22Rv1 (cell line): Measurements from ENCODE around the gene UNC5B.

Experiments
- H3K27ac ChIP-seq: fragments of 450-650 bp; 2 replicates; pipeline ENCODE4 v1.5.1; 2017
- ZFX ChIP-seq: fragments of 450-650 bp; IDR thresholded peaks from 2 replicates; pipeline ENCODE4 v1.6.1; 2017; ENCODE audit warnings: antibody characterized with exemption, borderline replicate concordance
- TF ChIP-seq, protein P1 (sequence below): fragments of 450-650 bp; IDR thresholded peaks from 2 replicates; pipeline ENCODE4 v1.5.1; 2017; ENCODE audit warnings: mild to moderate bottlenecking

The UNC5B gene

DNA sequence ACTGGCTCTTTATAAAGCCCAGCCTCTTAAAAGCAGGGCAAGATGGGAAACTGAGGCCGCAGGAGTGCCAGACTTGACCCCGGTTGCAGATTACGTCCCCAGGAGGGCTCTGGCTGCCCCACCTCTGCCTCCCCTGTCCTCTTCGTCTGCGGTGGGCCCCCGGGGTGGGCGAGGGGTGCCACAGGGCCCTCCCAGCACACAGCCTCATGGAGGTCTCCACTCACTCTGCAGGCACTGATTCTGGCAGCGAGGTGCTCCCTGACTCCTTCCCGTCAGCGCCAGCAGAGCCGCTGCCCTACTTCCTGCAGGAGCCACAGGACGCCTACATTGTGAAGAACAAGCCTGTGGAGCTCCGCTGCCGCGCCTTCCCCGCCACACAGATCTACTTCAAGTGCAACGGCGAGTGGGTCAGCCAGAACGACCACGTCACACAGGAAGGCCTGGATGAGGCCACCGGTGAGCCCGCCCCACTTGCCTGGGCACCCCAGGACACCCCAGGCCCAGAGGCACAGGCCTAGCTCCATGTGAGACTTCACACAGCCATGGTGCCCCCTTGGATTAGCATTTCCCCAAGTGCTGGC lies 67.3 kb downstream of the UNC5B start:
- H3K27ac ChIP-seq = no peak overlapping the region

DNA sequence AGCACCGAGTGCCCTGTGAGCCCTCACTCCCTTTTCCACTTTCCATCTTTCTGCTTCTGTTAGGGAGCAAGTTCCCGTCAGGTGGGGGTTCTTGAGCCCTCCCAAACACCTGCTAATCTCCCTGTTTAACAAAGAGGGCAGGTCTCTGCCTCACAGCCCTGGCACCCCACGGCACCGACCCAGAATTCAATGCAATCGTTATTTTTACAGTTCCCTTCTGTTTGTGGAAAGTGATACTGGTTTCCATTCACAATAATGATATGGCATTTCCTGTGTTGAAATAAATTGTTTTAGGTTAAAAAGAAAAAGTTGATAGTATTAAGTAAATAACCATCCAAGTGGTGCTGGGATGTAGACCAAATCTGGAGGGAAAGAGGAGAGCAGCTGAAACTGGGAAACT lies 67.8 kb downstream of the UNC5B start:
- H3K27ac ChIP-seq = no peak overlapping the region
- TF ChIP-seq ZFX = no peak
- TF ChIP-seq, protein P1, sequence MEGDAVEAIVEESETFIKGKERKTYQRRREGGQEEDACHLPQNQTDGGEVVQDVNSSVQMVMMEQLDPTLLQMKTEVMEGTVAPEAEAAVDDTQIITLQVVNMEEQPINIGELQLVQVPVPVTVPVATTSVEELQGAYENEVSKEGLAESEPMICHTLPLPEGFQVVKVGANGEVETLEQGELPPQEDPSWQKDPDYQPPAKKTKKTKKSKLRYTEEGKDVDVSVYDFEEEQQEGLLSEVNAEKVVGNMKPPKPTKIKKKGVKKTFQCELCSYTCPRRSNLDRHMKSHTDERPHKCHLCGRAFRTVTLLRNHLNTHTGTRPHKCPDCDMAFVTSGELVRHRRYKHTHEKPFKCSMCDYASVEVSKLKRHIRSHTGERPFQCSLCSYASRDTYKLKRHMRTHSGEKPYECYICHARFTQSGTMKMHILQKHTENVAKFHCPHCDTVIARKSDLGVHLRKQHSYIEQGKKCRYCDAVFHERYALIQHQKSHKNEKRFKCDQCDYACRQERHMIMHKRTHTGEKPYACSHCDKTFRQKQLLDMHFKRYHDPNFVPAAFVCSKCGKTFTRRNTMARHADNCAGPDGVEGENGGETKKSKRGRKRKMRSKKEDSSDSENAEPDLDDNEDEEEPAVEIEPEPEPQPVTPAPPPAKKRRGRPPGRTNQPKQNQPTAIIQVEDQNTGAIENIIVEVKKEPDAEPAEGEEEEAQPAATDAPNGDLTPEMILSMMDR = no peak

More for the DNA sequence above, 67.3 kb downstream of the UNC5B start:
- no peak for TF ChIP-seq ZFX
- TF ChIP-seq, protein P1 = no peak

DNA sequence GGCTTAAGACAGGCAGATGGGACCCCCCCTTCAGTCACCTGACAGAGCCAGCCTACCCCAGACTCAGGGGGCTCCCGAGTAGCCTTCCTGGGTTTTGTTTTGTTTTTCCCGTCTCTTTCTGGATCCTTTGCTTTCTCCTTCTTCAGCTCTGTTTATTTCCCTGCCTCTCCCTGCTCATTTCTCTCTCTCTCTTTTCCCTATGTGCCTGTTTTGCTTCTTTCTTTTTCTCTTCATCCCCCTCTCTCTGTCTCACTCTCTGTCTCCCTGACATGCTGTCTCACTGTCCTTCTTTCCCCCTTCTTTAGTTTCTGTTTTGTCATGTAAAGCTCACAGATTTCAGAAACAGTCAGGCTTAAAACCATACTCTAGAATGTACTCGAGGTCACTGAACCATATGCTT lies 68.5 kb downstream of the UNC5B start:
- no peak for TF ChIP-seq ZFX
- TF ChIP-seq, protein P1 = no peak
- H3K27ac ChIP-seq = no peak overlapping the region

DNA sequence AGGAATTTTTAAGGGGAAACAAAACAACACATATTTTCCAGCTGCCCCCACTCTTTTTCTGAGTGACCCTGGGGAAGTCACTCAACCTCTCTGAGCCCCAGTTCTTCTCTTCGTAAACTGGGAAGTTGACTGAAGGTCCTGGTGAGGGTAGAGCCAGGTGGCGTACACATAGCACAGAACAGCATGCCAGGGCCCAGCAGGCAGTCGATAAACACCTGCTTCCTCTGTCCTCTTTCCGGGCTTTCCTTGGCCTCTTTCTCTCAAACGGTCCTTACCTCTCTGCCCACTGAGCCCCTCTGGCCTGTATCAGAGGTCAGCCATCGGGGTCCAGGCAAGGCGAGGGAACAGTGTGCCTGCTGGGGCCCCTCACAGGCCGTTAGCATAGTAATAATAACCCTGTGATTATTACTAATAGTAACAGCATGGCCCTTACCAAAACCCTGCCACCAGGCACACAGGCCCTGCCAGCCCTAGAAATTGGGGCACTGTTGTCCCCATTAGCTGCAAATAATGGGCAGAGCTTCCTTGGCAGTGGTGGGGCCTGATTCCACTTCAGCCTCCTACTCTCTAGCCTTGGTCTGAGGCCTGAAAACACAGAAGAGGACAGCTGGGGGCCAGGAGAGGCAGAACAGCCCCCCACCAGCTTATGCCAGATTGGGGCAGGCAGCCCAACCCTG lies 69.4 kb downstream of the UNC5B start:
- no peak overlapping the region for H3K27ac ChIP-seq
- no peak for TF ChIP-seq ZFX
- TF ChIP-seq, protein P1 = no peak

DNA sequence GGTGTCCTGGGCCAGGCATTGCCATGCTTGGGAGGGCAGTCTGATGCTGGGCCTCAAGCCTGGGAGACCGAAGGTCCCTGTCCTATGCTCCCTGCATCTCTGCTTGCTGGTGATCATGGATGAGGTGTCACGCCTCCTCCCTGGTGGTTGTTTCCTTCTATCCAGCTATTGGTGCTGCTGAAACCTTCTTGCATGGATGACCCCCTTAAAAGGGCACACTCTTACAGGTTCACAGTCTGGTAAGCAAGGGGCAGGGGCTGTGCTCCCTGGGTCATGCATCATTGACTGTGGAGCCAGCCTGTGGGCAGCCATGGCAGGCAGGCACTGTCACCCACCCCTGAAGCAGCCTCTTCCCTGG lies 69.9 kb downstream of the UNC5B start:
- TF ChIP-seq, protein P1 = no peak
- no peak for TF ChIP-seq ZFX
- no peak overlapping the region for H3K27ac ChIP-seq

DNA sequence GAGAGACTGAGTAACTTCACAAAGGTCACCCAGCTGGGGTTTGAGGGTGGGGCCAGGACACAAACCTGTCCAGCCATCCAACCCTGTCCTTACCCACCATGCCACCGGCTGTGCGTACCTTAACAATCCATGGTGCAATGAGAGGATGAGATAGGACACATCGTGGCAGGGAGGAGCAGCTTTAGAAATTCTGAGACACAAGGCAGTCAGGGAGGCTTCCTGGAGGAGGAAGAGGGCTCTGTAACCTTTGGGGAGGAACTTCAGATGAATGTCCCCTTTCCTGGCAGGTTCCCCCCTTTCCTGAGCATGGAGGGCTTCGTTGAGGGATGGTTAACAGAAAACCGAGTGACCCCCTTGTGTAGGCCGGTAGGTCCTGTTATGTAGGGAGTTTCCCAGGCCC lies 71.0 kb downstream of the UNC5B start:
- TF ChIP-seq, protein P1 = no peak
- TF ChIP-seq ZFX = no peak
- H3K27ac ChIP-seq = no peak overlapping the region

DNA sequence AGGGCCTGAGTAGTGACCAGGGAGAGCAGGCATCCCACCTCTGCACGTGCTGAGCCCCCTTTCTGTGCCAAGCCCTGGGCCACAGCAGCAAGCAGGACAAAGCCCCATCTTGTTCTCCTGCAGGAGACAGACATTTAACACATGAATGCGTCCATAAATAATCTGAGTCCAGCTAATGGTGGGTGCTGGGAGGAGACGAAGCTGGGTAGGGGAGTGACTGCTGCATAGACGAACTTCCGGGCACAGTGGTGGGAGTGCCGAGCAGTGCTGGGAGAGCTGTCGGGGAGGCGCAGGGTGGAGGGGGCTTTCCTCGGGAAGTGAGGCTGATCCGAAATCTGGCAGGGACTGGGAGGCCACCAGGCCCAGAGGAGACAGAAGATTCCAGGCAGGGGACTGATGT lies 71.5 kb downstream of the UNC5B start:
- no peak overlapping the region for H3K27ac ChIP-seq
- TF ChIP-seq, protein P1 = no peak
- no peak for TF ChIP-seq ZFX
